Caki2 (cell line): ENCODE measurements around the gene FOXRED2. TPM values are rescaled to one million over a fixed set of nuclear protein-coding genes. Genes with fewer than 3 reads are reported as not detected.
"Not testable (repeated sequence)": the region's sequence is repeated elsewhere in the genome, so short reads cannot be mapped to it uniquely, and the experiment has no call there.

Experiments used
- DNase-seq: peaks from one replicate; pipeline ENCODE4 v3.0.0-alpha.2; 2015; ENCODE audit warnings: low read depth
- in situ Hi-C: cut with HindIII; loops from 2 replicates; pipeline ENCODE4 v1.10.0; 2016; ENCODE audit warnings: low sequenced_read_pairs, low pct_unique_long_range_greater_than_20kb, mixed read lengths
- total RNA-seq: library from RNA; depleted of rRNA; stranded (reverse); fragments of >200 nt; shearing (Covaris generic); gene quantifications from 2 replicates; pipeline ENCODE4 v1.2.3, GENCODE V29; 2014; ENCODE audit warnings: low replicate concordance; rRNA removed

Gene FOXRED2
- 4.5 and 29.5 TPM in 2 replicates for total RNA-seq

DNA sequence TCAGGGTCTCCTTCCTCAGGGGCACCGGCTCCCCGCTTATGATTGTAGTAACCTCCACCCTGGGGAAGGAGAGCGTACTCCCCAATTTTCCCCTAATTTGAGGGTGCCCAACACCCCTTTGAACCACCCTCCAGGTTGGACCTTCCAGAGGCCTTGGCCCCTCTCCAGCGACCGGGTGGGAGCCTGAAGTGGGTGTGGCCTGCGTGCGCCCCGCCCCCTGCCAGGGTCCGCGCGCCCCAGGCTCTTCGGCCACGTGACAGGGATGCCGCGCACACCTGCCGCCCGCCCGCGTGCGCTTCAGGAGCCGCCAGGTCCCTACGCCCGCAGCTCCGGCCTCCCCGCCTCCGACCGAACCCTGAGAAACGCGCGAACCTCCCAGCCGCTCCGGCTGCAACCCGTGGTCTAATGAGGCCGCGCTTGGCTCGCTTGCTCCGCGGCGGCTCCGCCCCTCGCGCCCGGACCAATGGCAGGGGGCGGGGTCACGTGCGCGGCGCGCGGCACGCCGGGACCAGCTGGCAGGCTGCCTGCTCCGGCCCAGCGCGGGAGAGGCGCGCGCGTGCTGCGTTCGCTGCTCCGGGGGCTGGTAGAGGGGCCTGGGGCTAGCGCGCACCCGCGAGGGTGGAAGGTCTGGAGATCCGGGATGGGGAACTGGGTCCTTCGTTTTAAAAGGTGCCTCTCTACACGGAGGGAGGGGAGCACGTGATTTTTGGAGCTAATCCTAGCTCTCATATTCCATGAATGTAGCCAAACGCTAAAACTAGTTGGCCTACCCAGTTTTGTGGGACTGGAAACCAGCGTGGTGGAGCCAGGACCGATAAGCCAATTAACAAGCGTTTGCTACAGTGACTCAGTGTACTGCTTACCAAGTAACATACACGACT is at the start of gene FOXRED2:
Gene FOXRED2, minus strand, starts transcription at position 404 of the 881 bp plus-strand sequence. CDS start 618 bp downstream, outside the sequence.
- peak; percentile 91 for DNase-seq
- in situ Hi-C loops, result no loop called here

DNA sequence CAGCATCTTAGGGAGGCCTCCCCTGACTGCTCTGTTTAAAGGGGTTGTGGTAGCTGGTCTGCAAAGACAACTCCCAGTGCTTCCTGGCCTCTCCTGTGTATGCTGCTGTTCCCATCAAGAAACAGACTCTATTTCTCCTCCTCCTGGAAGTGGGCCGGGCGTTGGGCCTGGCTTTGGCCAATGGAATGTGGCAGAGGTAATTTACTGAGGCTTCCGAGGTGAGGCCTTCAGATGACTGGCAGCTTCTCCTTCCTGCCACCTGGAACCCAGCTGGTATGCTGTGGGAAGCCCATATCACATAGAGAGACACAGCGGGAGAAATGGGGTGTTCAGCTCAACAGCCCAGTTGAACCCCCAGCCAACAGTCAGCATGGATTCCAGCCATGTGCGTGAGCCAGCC is 47.3 kb upstream of the FOXRED2 start:
- peak; percentile 41 for DNase-seq
- in situ Hi-C loops, result no loop called here

DNA sequence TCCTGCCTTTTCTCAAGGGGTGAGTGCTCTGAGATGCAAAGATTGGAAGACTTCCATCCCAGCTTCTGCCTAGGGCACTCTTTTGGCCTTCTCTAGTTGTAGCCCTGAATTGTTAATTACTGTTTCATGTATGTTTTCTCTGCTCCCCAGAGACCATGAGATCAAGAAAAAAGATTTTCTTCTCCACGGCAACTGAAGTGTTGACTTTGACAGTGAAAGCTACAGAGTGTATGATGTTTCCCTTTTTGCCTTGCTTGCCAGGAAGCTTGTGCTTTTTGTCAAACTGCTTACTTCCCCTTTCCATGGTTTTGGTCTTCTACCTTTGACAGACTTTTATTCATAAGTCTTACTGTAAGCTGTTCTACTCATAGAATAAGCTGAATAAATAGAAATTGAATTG is 45.4 kb upstream of the FOXRED2 start:
- in situ Hi-C loops, result no loop called here
- DNase-seq, result no peak

DNA sequence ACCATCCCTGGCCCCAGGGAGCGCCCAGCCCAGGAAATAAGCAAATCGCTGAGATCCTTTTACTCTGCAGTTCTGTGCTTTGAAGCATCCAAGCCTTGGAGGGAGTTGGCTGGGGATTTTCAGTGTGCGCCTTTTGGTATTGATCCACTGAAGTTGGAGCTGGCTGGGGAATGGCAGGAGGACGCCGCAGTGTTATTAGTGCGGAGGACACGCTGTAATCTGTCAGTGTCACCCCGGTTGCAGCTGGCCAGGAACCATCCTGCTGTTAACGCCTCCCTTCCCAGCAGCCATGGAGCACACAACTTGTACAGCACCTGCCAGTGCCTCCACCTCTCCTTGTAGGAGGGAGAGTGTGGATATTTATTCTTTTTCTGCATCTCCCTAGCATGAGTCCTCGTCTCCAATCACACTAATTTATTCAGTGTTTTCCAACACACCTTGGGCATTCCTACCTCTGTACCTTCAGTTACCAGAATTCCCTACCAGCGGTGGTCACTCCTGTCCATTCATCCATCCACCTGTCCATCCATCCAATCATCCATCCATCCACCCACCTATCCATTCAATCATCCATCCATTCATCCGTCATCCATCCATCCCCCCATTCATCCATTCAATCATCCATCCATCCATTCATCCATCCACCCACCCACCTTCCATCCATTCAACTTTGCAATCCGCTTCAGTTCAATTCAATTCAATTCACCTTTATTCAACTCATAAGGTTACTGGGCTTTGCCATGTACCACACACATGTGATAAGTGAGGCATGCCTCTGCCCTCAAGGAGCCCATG is 44.1 kb upstream of the FOXRED2 start:
- in situ Hi-C loops, result no loop called here
- DNase-seq, result no peak

DNA sequence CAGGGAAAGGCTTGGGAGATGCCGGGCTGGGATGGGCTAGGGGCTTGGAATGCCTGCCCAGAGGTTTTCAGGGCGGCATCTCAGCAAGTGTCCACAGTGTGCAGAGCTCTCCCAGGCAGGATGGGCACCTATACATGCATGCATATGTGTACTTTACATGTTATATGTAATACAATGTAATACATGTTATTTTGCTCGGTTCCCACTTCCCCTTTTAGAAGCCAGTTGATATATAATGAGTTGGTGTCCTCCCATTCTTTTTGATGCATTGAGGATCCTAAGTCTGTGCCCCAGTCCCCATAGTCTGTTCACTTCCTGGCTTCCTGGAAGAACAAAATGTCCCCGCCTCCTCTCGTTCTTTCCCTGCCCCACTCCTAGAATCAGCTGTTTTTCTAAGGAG is 42.2 kb upstream of the FOXRED2 start:
- in situ Hi-C loops, result loop anchor here (10.0 kb wide), 1 partner anchor 226 kb away; the partner anchor contains the start of gene IFT27
- no peak for DNase-seq

DNA sequence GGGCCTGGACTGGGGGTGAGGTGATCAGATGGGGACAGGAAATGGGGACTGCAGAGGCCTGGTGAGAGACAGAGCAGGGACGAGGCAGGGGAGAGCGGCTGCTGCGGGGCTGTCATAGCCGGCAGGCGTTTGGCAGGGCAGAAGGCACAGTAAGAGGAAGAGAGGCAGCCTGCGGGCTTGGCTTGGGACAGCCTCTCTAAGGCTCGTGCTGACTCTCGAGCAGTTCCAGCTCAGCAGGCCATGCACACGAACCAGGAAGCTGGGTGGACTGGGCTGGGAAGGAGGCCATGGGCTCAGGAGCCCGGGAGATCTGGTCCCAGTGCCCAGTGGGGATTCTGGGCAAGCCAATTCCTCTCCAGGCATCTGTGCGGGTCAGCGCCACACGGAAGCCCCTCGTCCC is 41.8 kb upstream of the FOXRED2 start:
- in situ Hi-C loops, result loop anchor here (10.0 kb wide), 1 partner anchor 226 kb away; the partner anchor contains the start of gene IFT27

DNA sequence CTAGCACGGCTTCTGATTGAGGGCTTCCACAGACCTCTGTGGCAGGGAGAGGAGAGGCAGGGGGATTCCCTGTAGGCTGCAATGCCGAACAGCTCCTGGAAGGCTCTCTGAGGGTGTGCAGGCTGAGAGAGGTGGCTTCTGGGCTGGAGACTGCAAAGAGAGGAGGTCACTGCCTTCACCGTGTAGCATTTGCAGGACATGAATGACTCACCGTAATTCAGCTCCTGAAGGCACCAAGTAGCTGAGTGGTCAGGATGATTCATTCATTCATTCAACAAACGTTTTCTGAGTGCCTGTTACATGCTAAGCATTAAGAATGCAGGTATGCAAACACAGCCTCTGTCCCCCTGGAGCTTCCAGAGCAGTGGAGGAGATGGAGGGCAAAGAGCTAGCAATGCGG is 40.1 kb upstream of the FOXRED2 start:
- peak; percentile 84 for DNase-seq
- in situ Hi-C loops, result loop anchor here (10.0 kb wide), 1 partner anchor 228 kb away; the partner anchor contains the start of gene IFT27

More for the DNA sequence above, 41.8 kb upstream of the FOXRED2 start:
- DNase-seq, result no peak

DNA sequence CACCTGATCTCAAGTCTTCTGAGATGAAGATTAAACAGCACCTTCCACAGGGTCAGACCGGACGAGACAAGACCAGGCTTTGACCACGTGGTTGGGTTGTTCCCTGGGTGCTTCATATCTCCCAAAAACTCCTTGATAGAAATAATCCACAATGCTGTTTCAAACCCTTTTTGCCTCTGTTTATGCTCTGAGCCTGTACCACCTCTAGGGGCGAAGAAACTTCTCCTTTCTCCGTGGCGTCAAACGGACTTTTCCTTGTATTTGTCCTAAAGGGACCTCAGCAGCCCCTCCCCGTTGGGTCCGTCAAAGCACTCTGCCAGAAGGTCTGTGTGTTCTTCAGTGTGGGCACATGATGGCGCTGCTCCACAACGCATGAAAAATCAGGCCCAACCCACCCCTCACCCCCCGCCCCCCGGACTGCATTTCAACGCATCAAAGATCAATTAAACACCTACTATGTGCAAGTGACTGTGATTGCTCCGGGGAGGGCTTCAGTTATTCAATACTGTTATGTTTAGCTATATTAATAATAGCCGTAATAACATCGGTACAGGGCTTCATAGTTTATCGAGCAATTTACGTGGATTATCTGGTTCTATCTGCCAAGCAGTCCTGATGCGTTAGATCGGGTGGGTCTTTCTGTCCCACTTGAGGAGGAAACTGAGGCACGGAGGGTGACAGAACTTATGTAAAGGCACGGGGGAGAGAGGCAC is 39.4 kb upstream of the FOXRED2 start:
- in situ Hi-C loops, result loop anchor here (10.0 kb wide), 1 partner anchor 229 kb away; the partner anchor contains the start of gene IFT27
- peak; percentile 61 for DNase-seq

DNA sequence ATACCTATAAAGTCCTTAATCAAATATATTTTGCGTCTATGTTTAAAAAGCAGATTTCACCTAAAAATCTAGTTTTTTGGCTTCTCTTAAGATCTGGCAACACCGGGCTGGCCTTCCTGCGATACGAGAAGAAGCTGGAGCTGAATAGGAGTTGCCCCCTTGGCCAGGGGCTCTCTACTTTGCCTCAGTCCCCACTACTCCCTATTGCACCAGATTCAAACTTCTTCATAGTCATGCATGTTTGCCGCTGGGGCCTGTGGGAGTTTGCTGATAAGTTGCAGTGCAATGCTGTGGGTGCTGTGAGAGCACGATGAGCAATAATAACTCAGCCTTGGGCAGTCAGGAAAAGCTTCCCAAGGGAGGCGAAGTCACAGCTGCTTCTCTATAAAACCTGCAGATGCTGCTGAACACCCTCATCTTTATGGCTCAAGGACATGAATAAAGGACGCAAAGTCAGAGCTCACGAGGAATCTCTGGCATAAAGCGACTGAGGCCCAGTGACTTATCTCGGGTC is 37.3 kb upstream of the FOXRED2 start:
- no peak for DNase-seq
- in situ Hi-C loops, result loop anchor here (10.0 kb wide), 1 partner anchor 231 kb away; the partner anchor contains the start of gene IFT27

DNA sequence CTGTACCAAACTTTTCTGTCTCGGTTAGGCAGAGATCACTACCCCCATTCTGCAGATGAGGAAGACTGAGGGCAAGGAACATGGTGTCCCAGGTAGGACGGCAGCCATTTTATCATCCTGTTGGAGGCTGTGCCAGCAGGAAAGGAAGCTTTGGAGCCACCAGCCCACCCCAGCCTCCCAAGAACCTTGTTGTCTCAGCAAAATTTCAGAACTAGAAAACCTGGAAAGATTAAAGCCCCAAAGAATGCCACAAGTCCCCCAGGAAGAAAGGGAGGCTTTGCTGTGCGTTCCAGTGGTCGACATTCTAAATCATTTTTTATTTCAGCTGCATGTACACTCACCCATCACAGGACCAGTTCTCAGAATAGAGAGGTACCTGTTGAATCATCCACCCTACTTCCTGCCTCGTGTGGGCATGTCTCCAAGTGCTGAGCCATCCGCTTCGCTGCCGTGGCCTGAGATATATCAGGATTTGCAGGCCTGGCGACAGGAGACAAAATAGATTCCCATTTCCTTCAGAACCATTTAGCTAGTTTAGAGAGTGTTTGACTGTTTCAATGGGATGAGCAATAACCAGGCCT is 35.1 kb upstream of the FOXRED2 start:
- in situ Hi-C loops, result loop anchor here (10.0 kb wide), 1 partner anchor 233 kb away; the partner anchor contains the start of gene IFT27
- peak; percentile 86 for DNase-seq

DNA sequence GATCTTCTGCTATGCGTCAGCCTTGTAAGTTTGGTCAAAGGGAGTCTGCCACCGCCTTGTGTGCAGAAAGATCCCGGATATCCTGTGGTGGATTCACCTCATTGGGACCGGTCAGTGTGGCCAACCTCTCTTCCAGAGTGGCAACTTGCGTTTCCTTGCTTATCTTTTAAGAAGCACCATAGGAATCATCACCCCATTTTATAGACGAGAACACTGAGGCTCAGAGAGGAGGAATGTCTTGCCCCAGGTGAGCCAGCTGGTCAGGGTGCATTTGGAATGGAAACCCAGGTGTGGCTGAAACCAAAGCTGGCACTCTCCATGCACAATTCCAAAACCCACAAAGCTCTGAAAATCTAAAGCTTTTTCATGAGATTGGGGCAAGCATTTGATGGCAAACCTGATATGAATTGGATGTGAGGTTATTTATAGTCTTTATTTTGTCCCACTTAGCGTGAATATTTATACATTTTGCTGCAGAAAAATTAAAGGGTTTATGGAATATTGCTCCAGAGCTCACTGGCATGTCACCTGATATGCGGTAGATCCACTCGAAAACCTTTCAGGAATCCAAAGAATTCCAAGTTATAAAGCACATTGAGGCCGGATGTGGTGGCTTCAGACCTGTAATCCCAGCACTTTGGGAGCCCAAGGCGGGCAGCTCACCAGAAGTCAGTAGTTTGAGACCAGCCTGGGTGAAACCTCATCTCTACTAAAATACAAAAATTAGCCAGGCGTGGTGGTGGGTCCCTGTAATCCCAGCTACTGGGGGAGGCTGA is 34.2 kb upstream of the FOXRED2 start:
- in situ Hi-C loops, result loop anchor here (10.0 kb wide), 1 partner anchor 234 kb away; the partner anchor contains the start of gene IFT27
- peak; percentile 73 for DNase-seq

DNA sequence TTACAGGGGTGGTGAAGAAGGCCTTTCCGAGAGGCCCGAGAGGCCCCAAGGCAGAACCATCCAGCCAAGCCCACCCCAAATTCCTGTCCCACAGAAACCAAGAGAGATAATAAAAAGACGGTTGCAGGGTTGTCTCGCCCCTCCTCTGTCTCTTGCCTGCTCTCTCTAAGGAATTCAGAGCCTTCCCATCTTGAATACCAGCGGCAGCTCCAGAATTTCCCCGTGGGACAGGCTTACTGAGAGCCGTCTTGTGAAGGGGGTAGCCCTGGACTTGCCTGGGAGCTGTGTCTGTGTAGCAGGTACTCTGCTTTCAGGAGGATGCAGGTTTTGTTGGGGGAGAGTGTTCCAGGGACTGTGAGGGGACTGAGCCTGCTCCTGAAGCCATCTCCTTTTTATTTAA is 31.7 kb upstream of the FOXRED2 start:
- in situ Hi-C loops, result no loop called here
- DNase-seq, result no peak

DNA sequence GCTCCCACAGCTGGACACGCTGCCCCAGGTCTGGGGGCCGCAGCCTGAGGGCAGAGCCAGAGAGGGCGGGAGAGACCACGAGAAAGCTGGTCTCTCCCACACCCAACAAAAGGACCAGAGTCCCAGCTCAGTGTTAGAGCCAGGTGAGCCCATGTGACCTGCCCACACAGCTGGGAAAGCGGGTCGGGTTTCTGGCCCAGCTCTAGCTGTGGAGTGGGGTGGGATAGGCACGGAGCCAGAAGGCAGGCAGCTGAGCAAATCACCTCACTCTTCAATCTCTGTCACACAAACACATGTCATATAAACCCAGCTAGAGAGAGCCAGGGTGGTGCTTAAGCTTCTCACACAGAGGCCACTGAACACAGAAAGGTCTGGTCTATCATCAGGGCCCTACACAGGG is 29.9 kb upstream of the FOXRED2 start:
- DNase-seq, result no peak
- in situ Hi-C loops, result no loop called here

DNA sequence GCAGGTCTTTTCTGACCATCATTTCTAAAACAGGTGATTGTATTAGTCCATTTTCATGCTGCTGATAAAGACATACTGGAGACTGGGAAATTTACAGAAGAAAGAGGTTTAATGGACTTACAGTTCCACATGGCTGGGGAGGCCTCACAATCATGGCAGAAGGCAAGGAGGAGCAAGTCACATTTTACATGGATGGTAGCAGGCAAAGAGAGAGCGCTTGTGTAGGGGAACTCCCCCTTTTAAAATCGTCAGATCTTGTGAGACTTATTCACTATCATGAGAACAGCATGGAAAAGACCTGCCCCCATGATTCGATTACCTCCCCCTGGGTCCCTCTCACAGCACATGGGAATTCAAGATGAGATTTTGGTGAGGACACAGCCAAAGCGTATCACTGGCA is 26.5 kb upstream of the FOXRED2 start:
- in situ Hi-C loops, DNase-seq: not testable (repeated sequence)

DNA sequence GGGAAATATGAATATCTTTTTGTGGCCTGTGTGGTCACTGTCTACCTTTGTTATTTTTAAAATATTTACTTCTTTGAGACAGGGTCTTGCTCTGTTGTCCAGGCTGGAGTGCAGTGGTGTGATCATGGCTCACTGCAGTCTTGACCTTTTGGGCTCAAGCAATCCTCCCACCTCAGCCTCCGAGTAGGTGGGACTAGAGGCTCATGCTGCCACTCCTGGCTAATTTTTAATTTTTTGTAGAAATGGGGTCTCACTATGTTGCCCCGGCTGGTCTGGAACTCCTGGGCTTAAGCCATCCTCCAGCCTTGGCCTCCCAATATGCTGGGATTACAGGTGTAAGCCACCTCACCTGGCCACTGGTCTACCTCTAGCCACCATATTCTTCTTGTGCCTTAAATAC is 25.6 kb upstream of the FOXRED2 start:
- DNase-seq, result no peak
- in situ Hi-C loops, result no loop called here

DNA sequence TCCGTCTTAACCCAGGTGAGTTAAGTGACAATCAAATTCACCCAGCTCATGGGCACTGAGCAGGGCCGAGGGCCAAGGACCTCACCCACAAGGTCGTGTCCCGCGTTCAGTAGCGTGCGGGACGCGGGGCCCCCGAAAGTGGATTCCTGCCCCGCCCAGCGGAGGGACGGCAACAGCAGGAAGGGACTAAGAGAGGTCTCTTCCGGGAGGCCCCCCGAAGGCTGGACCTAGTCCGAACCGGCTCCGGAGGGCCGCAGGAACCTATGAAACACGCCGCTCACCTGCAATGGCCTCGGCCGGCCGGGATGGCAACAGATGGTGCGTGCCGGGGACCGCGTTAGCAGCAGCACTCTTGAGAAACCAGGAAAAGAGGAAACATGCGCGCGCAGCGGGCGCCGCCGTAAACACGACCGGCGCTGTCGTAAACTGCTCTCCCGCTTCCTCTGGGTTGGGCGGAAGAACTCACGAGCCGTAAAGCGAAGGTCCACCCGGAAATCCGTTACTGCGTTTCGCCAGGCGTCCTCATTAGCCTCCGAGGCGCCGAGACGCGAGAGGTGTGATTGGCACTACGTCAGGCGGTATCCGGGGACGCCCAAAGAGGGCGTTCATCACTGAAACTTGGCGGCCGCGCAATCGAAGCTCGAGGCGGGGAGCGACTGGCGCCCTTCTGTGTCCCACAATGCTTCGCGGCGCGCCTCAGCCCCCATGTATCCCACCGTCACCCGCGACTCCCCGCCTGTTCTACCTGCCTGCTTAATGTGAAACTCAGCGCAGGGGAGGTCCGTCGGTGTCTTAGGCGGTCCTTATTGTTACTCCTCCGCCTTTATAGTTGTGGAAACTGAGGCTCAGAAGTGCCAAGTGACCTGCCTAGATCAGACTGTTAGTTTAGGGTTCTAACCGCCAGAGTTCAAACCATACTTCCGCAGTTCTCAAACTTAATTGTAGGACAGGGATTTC is 22.2 kb upstream of the FOXRED2 start, which contains the start of gene EIF3D:
Gene EIF3D, minus strand, starts transcription at position 372 of the 957 bp plus-strand sequence. CDS start 3,045 bp downstream, outside the sequence.
- DNase-seq, result peak; percentile 100
- in situ Hi-C loops, result no loop called here
